ENCODE measurements around the gene PSMG2. TPM values are rescaled to one million over a fixed set of nuclear protein-coding genes. Genes with fewer than 3 reads are reported as not detected.

The PSMG2 gene
- total and polyA plus RNA-seq, 2 of the 13 experiments (the other 11 are each of a cell fraction or from before 2014, with no cell fraction given): 53.4 to 94.8 TPM

GRCh38 chr18:12766986-12767433 is 64.2 kb downstream of the PSMG2 start (continued):
- TF ChIP-seq MAZ (IDR thresholded peaks at IDR 0.05; ENCODE audit: borderline replicate concordance, low read depth, low read length): peak; percentile 35; the same call in 1 of the 2 replicates
- 0 out of 2 replicates have a peak, but pooled peaks have one; percentile 23 for TF ChIP-seq MAZ (CRISPR knock-in tag; IDR thresholded peaks at IDR 0.05; ENCODE audit: low read depth)
- TF ChIP-seq KMT2A (CRISPR knock-in tag; IDR thresholded peaks at IDR 0.05): 0 out of 2 replicates have a peak, but pooled peaks have one; percentile 26
- peak; percentile 49; the same call in 1 of the 2 replicates for TF ChIP-seq DMAP1 (CRISPR knock-in tag; IDR thresholded peaks at IDR 0.05)
- 0 out of 2 replicates have a peak, but pooled peaks have one; percentile 26 for TF ChIP-seq ZNF431 (CRISPR knock-in tag; IDR thresholded peaks at IDR 0.05; ENCODE audit: borderline replicate concordance, low read depth)
- no peak for TF ChIP-seq ZFP1 (CRISPR knock-in tag; IDR thresholded peaks at IDR 0.05)
- TF ChIP-seq, protein P1, sequence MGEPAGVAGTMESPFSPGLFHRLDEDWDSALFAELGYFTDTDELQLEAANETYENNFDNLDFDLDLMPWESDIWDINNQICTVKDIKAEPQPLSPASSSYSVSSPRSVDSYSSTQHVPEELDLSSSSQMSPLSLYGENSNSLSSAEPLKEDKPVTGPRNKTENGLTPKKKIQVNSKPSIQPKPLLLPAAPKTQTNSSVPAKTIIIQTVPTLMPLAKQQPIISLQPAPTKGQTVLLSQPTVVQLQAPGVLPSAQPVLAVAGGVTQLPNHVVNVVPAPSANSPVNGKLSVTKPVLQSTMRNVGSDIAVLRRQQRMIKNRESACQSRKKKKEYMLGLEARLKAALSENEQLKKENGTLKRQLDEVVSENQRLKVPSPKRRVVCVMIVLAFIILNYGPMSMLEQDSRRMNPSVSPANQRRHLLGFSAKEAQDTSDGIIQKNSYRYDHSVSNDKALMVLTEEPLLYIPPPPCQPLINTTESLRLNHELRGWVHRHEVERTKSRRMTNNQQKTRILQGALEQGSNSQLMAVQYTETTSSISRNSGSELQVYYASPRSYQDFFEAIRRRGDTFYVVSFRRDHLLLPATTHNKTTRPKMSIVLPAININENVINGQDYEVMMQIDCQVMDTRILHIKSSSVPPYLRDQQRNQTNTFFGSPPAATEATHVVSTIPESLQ (CRISPR knock-in tag; conservative IDR thresholded peaks at IDR 0.05): no peak
- peak; percentile 26; the same call in 1 of the 2 replicates for TF ChIP-seq SMC3 (IDR thresholded peaks at IDR 0.05; ENCODE audit: low read length)
- 0 out of 2 replicates have a peak, but pooled peaks have one; percentile 34 for TF ChIP-seq CBFB (CRISPR knock-in tag; IDR thresholded peaks at IDR 0.05)
- peak; percentile 70 for TF ChIP-seq ZNF143 (CRISPR knock-in tag; IDR thresholded peaks at IDR 0.05)
- TF ChIP-seq ZNF598 (CRISPR knock-in tag; IDR thresholded peaks at IDR 0.05; ENCODE audit: borderline replicate concordance): 0 out of 2 replicates have a peak, but pooled peaks have one; percentile 44
- no peak for TF ChIP-seq ZNF256 (CRISPR knock-in tag; conservative IDR thresholded peaks at IDR 0.05)
- TF ChIP-seq ZNF264 (CRISPR knock-in tag; IDR thresholded peaks at IDR 0.05): no peak
- TF ChIP-seq TARDBP (CRISPR knock-in tag; IDR thresholded peaks at IDR 0.05): peak; percentile 63; the same call in 1 of the 2 replicates
- 0 out of 2 replicates have a peak, but pooled peaks have one; percentile 32 for TF ChIP-seq NKX3-1 (CRISPR knock-in tag; IDR thresholded peaks at IDR 0.05)
- TF ChIP-seq ZSCAN12 (CRISPR knock-in tag; IDR thresholded peaks at IDR 0.05): no peak
- TF ChIP-seq FOSL2 (CRISPR knock-in tag; IDR thresholded peaks at IDR 0.05): peak; percentile 59
- TF ChIP-seq ZNF562 (CRISPR knock-in tag; IDR thresholded peaks at IDR 0.05; ENCODE audit: borderline replicate concordance): no peak
- peak; percentile 78 for TF ChIP-seq STAG1 (CRISPR knock-in tag; IDR thresholded peaks at IDR 0.05)
- peak; percentile 62; the same call in 1 of the 2 replicates for TF ChIP-seq POGZ (CRISPR knock-in tag; IDR thresholded peaks at IDR 0.05)
- no peak for TF ChIP-seq CHD4 (IDR thresholded peaks at IDR 0.05; ENCODE audit: borderline replicate concordance, low read length)
- peak; percentile 60; the same call in 1 of the 2 replicates for TF ChIP-seq ZNF644 (CRISPR knock-in tag; IDR thresholded peaks at IDR 0.05; ENCODE audit: low read depth)
- TF ChIP-seq, protein P2, sequence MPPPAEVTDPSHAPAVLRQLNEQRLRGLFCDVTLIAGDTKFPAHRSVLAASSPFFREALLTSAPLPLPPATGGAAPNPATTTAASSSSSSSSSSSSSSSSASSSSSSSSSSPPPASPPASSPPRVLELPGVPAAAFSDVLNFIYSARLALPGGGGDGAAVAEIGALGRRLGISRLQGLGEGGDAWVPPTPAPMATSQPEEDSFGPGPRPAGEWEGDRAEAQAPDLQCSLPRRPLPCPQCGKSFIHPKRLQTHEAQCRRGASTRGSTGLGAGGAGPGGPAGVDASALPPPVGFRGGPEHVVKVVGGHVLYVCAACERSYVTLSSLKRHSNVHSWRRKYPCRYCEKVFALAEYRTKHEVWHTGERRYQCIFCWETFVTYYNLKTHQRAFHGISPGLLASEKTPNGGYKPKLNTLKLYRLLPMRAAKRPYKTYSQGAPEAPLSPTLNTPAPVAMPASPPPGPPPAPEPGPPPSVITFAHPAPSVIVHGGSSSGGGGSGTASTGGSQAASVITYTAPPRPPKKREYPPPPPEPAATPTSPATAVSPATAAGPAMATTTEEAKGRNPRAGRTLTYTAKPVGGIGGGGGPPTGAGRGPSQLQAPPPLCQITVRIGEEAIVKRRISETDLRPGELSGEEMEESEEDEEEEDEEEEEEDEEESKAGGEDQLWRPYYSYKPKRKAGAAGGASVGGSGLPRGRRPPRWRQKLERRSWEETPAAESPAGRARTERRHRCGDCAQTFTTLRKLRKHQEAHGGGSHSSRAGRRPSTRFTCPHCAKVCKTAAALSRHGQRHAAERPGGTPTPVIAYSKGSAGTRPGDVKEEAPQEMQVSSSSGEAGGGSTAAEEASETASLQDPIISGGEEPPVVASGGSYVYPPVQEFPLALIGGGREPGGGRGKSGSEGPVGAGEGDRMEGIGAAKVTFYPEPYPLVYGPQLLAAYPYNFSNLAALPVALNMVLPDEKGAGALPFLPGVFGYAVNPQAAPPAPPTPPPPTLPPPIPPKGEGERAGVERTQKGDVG (CRISPR knock-in tag; IDR thresholded peaks at IDR 0.05; ENCODE audit: borderline replicate concordance): peak; percentile 26; the same call in 1 of the 2 replicates
- no peak for TF ChIP-seq PCBP2 (optimal IDR thresholded peaks at IDR 0.05; ENCODE audit: low read depth, low read length, poor library complexity, severe bottlenecking)
- TF ChIP-seq ZNF768 (CRISPR knock-in tag; IDR thresholded peaks at IDR 0.05): 0 out of 2 replicates have a peak, but pooled peaks have one; percentile 14
- TF ChIP-seq JUND (CRISPR knock-in tag; IDR thresholded peaks at IDR 0.05): peak; percentile 70; the same call in 1 of the 2 replicates
- TF ChIP-seq NFE2L2 (IDR thresholded peaks at IDR 0.05; ENCODE audit: low read length): no peak

Data from HepG2 (cell line).